K562 (cell line): ENCODE results near the gene ZMAT2. TPM values are rescaled to one million over a fixed set of nuclear protein-coding genes. Genes with fewer than 3 reads are reported as not detected.
A peak's percentile ranks its signal among the peaks of the same experiment; 100 is the strongest.

Experiments
- CHAMP1 ChIP-seq: fragments of 450-650 bp; IDR thresholded peaks from 2 replicates; pipeline ENCODE4 v1.6.1; 2016; ENCODE audit warnings: mild to moderate bottlenecking
- DDX20 ChIP-seq: fragments of 450-650 bp; IDR thresholded peaks from 2 replicates; pipeline ENCODE4 v1.6.1; 2016; ENCODE audit warnings: missing genetic modification characterization, low read depth, mild to moderate bottlenecking, missing compliant biosample characterization, moderate library complexity
- ETS1 ChIP-seq: conservative IDR thresholded peaks from 2 replicates; pipeline ENCODE4 v1.6.1; 2011; ENCODE audit warnings: low read depth, mild to moderate bottlenecking, low read length; ENCODE audit not compliant: control insufficient read depth
- EWSR1 ChIP-seq: fragments of 450-650 bp; IDR thresholded peaks from 2 replicates; pipeline ENCODE4 v1.6.1; 2018; ENCODE audit warnings: borderline replicate concordance, mild to moderate bottlenecking, low read depth, moderate library complexity; ENCODE audit not compliant: partially characterized antibody
- FOXJ3 ChIP-seq: sonication (generic); formaldehyde crosslinking; IDR thresholded peaks from 2 replicates; pipeline ENCODE4 v1.4.0; 2020; ENCODE audit warnings: mild to moderate bottlenecking, missing genetic modification reagents
- KLF16 ChIP-seq: IDR thresholded peaks from 2 replicates; pipeline ENCODE4 v1.6.1; 2016; ENCODE audit warnings: antibody characterized with exemption
- MLLT1 ChIP-seq, 2 experiments: fragments of 450-650 bp; IDR thresholded peaks; 2 replicates each; pipeline ENCODE4 v1.6.1; 2016
- PRPF4 ChIP-seq: fragments of 200-400 bp; formaldehyde crosslinking; IDR thresholded peaks from one replicate; pipeline ENCODE4 v1.6.1; 2017; ENCODE audit warnings: low read length, low read depth, mild to moderate bottlenecking; ENCODE audit not compliant: insufficient read depth, poor library complexity, severe bottlenecking
- SAP30 ChIP-seq: fragments of 200-600 bp; sonication (generic); IDR thresholded peaks from 2 replicates; pipeline ENCODE4 v1.6.1; 2012; ENCODE audit warnings: borderline replicate concordance, low read depth, mild to moderate bottlenecking, moderate library complexity, low read length, control low read depth, inconsistent platforms; ENCODE audit not compliant: insufficient read depth, poor library complexity, severe bottlenecking
- TEAD1 ChIP-seq, 2 experiments: fragments of 450-650 bp in 1 of 2; sonication (generic) in 1 of 2; formaldehyde crosslinking; IDR thresholded peaks; 2 replicates each; pipeline versions ENCODE4 v1.4.0 to v1.8.0; 2020 to 2022; ENCODE audit warnings: mild to moderate bottlenecking in 2 of 2, missing genetic modification reagents in 1 of 2
- USF2 ChIP-seq: sonication (generic); formaldehyde crosslinking; IDR thresholded peaks from 2 replicates; pipeline ENCODE4 v1.5.0; 2020; ENCODE audit warnings: missing genetic modification reagents
- ZBTB43 ChIP-seq: sonication (generic); formaldehyde crosslinking; IDR thresholded peaks from 2 replicates; pipeline ENCODE4 v1.8.0; 2023; ENCODE audit warnings: mild to moderate bottlenecking, missing genetic modification reagents
- ZBTB5 ChIP-seq: fragments of 450-650 bp; IDR thresholded peaks from 2 replicates; pipeline ENCODE4 v1.6.1; 2017; ENCODE audit warnings: antibody characterized with exemption
- ZNF124 ChIP-seq: sonication (generic); formaldehyde crosslinking; IDR thresholded peaks from 2 replicates; pipeline ENCODE4 v1.8.1; 2022; ENCODE audit warnings: missing genetic modification reagents
- ZNF384 ChIP-seq: IDR thresholded peaks from 2 replicates; pipeline ENCODE4 v1.6.1; 2012; ENCODE audit warnings: low read depth, low read length, improper control_type of control experiment
- ZNF717 ChIP-seq: fragments of 250-450 bp; sonication (Bioruptor Pico); IDR thresholded peaks from 2 replicates; pipeline ENCODE4 v1.5.0; 2021
- polyA plus RNA-seq, 8 experiments: library from polyadenylated mRNA; depleted of rRNA in 4 of 8; stranded (reverse) in 5 of 8; unstranded in 3 of 8; fragments of >200 nt; fragmentation: Nextera tagmentation in 2 of 8; fragmentation: Illumina TruSeq in 1 of 8; extraction: Ambion mirVana in 2 of 8; extraction: Trizol in 1 of 8; gene quantifications; 2 replicates each; pipeline versions ENCODE4 v1.2.1 to v1.2.3, GENCODE V29; 2011 to 2014; ENCODE audit warnings: inconsistent platforms in 1 of 8, missing spikeins in 1 of 8
- total RNA-seq, 7 experiments: library from RNA; depleted of rRNA in 6 of 7; stranded (reverse); fragments of >200 nt in 6 of 7; fragmentation: Illumina TruSeq in 2 of 7; extraction: Trizol in 2 of 7; gene quantifications; 2 replicates each; pipeline versions ENCODE4 v1.2.1 to v1.2.3, GENCODE V29; 2011 to 2021; ENCODE audit warnings: low replicate concordance in 1 of 7

ZMAT2 gene
- total and polyA plus RNA-seq, 9 of the 15 experiments (the other 6 are each of a cell fraction or from before 2014, with no cell fraction given), result 44.2 to 101 (median 69.2) TPM

GRCh38 chr5:140700177-140701144, at the start of gene ZMAT2 (continued):
- TF ChIP-seq ZBTB5, result no peak
- no peak for TF ChIP-seq MLLT1 (IDR thresholded peaks at IDR 0.05)
- TF ChIP-seq KLF16, result no peak
- no peak for TF ChIP-seq EWSR1
- TF ChIP-seq ZNF124 (CRISPR knock-in tag), result no peak
- no peak for TF ChIP-seq SAP30
- no peak for TF ChIP-seq ETS1
- TF ChIP-seq CHAMP1, result 0 out of 2 replicates have a peak, but pooled peaks have one; percentile 13
- no peak for TF ChIP-seq ZNF717 (CRISPR knock-in tag)
- TF ChIP-seq ZNF384, result peak; percentile 57; the same call in 1 of the 2 replicates
- TF ChIP-seq TEAD1 (CRISPR knock-in tag; IDR thresholded peaks at IDR 0.05), result 0 out of 4 replicates have a peak, but pooled peaks of 1 of the 2 experiments have one; percentile 59
- no peak for TF ChIP-seq PRPF4
- no peak for TF ChIP-seq FOXJ3
- no peak for TF ChIP-seq DDX20 (tag)
- 0 out of 2 replicates have a peak, but pooled peaks have one; percentile 33 for TF ChIP-seq ZBTB43 (CRISPR knock-in tag)
- TF ChIP-seq USF2, result no peak
